ENCODE results near the gene LAMB4. TPM values are rescaled to one million over a fixed set of nuclear protein-coding genes. Genes with fewer than 3 reads are reported as not detected.

Gene LAMB4
- total RNA-seq, 4 donors from 2014 or later: 2.0 to 17.3 (median 4.3) TPM; not detected in 1

DNA sequence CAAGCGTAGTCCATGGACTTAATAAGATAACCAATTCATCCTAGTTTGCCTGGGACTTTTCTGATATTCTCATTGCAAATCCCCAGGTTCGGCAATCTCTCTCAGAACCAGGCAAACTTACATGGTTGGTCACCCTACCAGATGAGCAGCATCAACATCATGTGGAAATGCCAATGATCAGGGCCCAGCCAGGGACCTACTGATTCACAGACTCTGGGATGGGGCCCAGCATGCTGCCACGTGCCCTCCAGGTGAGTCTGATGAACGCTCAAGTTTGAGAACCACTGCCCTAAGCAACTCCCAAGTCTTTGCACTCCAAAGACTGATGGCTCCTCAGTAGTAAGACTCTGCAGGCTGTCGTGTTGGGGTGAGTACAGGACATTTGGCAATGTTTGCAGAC is 2.7 kb downstream of the LAMB4 start:
- Histone ChIP-seq H3K4me1 (no peaks in the 10 kb centered on the region), H3K9me3 (no peaks in the 10 kb centered on the region), H3K4me3 (no peak overlapping the region), H3K27ac (no peak overlapping the region), H3K36me3 (no peaks in the 10 kb centered on the region), H3K27me3 (no peaks in the 10 kb centered on the region)
- no peak for TF ChIP-seq POLR2A (IDR thresholded peaks at IDR 0.05)
- TF ChIP-seq, protein P1, sequence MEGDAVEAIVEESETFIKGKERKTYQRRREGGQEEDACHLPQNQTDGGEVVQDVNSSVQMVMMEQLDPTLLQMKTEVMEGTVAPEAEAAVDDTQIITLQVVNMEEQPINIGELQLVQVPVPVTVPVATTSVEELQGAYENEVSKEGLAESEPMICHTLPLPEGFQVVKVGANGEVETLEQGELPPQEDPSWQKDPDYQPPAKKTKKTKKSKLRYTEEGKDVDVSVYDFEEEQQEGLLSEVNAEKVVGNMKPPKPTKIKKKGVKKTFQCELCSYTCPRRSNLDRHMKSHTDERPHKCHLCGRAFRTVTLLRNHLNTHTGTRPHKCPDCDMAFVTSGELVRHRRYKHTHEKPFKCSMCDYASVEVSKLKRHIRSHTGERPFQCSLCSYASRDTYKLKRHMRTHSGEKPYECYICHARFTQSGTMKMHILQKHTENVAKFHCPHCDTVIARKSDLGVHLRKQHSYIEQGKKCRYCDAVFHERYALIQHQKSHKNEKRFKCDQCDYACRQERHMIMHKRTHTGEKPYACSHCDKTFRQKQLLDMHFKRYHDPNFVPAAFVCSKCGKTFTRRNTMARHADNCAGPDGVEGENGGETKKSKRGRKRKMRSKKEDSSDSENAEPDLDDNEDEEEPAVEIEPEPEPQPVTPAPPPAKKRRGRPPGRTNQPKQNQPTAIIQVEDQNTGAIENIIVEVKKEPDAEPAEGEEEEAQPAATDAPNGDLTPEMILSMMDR (IDR thresholded peaks at IDR 0.05): no peak
- no peak for DNase-seq

DNA sequence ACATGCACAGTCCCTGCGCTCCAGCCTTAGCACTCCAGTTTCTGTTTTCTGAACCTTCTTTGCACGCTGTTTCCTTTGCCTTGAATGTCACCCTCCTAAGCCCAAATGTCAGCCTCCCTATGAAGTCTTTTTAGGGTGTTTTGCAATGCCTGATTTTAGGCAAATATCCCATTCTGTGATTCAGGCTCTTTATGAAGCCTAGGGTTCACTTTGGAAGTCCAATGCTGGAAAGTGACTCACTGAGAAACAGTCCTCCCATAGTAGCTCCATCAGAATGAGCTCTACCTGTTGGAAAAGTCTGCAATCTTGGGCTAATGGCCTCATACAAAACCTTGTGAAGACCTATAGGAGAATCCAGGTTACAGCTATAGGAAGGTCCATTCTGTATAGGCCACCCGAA is 5.3 kb downstream of the LAMB4 start:
- no peaks in the 10 kb centered on the region for H3K36me3 ChIP-seq
- TF ChIP-seq, protein P1 (IDR thresholded peaks at IDR 0.05): no peak
- no peak for TF ChIP-seq POLR2A (IDR thresholded peaks at IDR 0.05)
- no peak for DNase-seq
- no peaks in the 10 kb centered on the region for H3K4me1 ChIP-seq
- no peak overlapping the region for H3K27ac ChIP-seq
- H3K27me3 ChIP-seq: no peaks in the 10 kb centered on the region
- no peaks in the 10 kb centered on the region for H3K9me3 ChIP-seq
- no peak overlapping the region for H3K4me3 ChIP-seq

DNA sequence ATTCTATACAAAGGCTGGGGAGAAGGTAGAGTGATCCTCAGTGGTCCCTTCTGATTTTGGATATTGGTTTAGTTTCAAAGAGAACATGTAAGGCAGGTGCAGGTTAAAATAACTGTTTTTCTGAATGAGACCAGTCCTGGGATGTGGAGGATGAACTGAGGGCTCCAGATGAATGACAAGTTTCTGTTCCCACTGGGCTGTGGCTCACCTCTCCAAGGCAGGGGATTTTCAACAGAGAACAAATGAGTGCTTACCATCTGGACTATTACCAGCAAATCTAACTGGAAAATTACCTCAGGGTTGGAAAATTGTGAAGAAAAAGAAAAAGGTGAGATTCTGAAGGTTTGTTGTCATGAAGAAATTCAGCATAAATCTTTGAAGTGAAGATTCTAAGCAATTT is 8.0 kb downstream of the LAMB4 start:
- Histone ChIP-seq H3K27ac (no peak overlapping the region), H3K36me3 (no peaks in the 10 kb centered on the region), H3K9me3 (no peaks in the 10 kb centered on the region), H3K4me3 (no peak overlapping the region), H3K27me3 (no peaks in the 10 kb centered on the region), H3K4me1 (no peaks in the 10 kb centered on the region)
- TF ChIP-seq POLR2A (IDR thresholded peaks at IDR 0.05): no peak
- TF ChIP-seq, protein P1 (IDR thresholded peaks at IDR 0.05): no peak
- no peak for DNase-seq

DNA sequence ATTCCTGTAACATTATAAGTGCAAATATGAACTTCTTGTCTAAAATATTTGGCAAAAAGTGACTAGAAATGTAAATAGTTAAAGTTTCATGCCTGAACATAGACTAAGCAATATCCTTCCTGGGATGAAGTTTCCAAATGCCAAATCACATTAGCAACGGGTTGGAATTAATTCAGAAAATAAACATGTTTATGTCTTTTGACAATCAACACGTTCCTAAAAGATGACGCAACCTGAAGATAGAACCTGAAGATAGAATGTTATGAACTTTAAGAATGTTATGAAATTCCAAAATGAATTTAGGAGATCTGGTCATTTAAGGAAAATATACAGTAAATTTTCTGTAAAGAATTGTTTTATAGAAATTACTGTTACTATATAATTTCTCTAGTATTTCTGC is 9.2 kb downstream of the LAMB4 start:
- Histone ChIP-seq H3K27me3 (no peaks in the 10 kb centered on the region), H3K27ac (no peak overlapping the region), H3K36me3 (no peaks in the 10 kb centered on the region), H3K9me3 (no peaks in the 10 kb centered on the region), H3K4me1 (no peaks in the 10 kb centered on the region), H3K4me3 (no peak overlapping the region)
- DNase-seq: no peak
- TF ChIP-seq, protein P1 (IDR thresholded peaks at IDR 0.05): no peak
- TF ChIP-seq POLR2A (IDR thresholded peaks at IDR 0.05): no peak

DNA sequence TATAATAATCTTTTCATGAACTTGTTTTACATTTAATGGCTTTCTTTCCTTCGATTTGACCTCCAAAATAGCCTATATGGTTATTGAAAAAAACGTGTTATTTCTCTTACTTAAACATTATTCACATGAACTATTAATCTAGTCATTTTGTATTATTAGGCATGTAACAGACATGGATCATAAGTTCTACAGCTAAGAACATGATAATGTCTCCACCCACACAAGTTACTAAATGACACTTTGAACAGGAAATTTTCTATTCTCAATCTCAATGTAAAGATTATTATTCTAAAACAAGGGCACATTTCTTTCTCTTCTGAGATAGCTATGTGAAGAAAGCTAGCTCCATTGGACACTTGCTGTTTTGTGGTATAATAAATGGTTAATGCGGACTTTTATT is 10.0 kb downstream of the LAMB4 start:
- H3K36me3 ChIP-seq: no peaks in the 10 kb centered on the region
- no peaks in the 10 kb centered on the region for H3K9me3 ChIP-seq
- DNase-seq: no peak
- no peak overlapping the region for H3K27ac ChIP-seq
- TF ChIP-seq POLR2A (IDR thresholded peaks at IDR 0.05): no peak
- TF ChIP-seq, protein P1 (IDR thresholded peaks at IDR 0.05): no peak
- no peaks in the 10 kb centered on the region for H3K27me3 ChIP-seq
- no peak overlapping the region for H3K4me3 ChIP-seq
- no peaks in the 10 kb centered on the region for H3K4me1 ChIP-seq

DNA sequence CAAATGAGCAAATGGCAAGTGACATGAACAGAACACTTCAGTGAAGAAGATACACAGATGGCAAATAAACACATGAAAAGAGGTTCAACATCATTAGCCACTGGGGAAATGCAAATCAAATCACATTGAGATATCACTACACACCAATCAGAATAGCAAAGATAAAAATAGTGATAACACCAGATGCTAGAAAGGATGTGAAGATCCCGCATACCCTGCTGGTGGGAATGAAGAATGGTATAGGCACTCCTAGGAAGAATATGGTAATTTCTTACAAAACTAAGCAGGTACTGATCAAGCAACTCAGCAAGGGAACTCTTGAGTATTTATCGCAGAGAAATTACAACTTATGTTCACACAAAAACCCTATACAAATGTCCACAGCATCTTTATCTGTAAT is 11.2 kb downstream of the LAMB4 start:
- Histone ChIP-seq H3K4me1 (no peaks in the 10 kb centered on the region), H3K36me3 (no peaks in the 10 kb centered on the region), H3K27ac (no peak overlapping the region), H3K27me3 (no peaks in the 10 kb centered on the region), H3K9me3 (no peaks in the 10 kb centered on the region), H3K4me3 (no peak overlapping the region)
- TF ChIP-seq, protein P1 (IDR thresholded peaks at IDR 0.05): no peak
- TF ChIP-seq POLR2A (IDR thresholded peaks at IDR 0.05): no peak
- no peak for DNase-seq

Data from Peyer's patch (tissue), 4 donors.